Measurements from ENCODE around the gene RSL24D1. TPM values are rescaled to one million over a fixed set of nuclear protein-coding genes. Genes with fewer than 3 reads are reported as not detected.

Gene RSL24D1
- total and polyA plus RNA-seq, 7 donors, result 37.9 to 73.7 (median 60.3) TPM

DNA sequence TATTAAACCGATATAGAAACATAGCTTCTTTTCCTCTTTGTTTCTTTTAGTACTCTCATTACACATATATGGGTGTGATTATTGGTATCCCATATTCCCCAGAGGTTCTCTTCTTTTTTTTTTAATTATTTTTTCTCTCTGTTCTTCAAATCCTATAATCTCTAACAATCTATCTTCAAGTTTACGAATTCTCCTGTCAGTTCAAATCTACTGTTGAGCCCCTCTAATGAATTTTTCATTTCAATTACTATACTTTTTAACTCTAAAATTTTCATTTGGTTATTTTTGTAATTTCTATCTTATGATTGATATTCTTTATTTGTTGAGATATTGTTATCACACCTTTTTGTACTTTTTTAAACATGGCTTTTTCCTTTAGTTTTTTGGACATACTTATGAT lies 64.1 kb downstream of the RSL24D1 start:
- WGBS, 3 donors, result 91 to 94% (median 94%) methylated on average over 2 of the region's 2 CpGs
- TF ChIP-seq, protein P1, sequence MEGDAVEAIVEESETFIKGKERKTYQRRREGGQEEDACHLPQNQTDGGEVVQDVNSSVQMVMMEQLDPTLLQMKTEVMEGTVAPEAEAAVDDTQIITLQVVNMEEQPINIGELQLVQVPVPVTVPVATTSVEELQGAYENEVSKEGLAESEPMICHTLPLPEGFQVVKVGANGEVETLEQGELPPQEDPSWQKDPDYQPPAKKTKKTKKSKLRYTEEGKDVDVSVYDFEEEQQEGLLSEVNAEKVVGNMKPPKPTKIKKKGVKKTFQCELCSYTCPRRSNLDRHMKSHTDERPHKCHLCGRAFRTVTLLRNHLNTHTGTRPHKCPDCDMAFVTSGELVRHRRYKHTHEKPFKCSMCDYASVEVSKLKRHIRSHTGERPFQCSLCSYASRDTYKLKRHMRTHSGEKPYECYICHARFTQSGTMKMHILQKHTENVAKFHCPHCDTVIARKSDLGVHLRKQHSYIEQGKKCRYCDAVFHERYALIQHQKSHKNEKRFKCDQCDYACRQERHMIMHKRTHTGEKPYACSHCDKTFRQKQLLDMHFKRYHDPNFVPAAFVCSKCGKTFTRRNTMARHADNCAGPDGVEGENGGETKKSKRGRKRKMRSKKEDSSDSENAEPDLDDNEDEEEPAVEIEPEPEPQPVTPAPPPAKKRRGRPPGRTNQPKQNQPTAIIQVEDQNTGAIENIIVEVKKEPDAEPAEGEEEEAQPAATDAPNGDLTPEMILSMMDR (IDR thresholded peaks at IDR 0.05), result no peak
- H3K9me3 ChIP-seq, result peaks cover 15% of the 10 kb centered on the region
- no peaks in the 10 kb centered on the region for H3K27me3 ChIP-seq (ENCODE audit: insufficient read depth in 3 of 3, low read length in 2 of 3)
- H3K27ac ChIP-seq, result no peak overlapping the region
- ATAC-seq (no peak), DNase-seq (no peak)
- no peaks in the 10 kb centered on the region for H3K36me3 ChIP-seq (ENCODE audit: insufficient read depth in 1 of 2, low read depth in 1 of 2)
- no peak overlapping the region for H3K4me3 ChIP-seq
- H3K4me1 ChIP-seq, result no peaks in the 10 kb centered on the region
- intact Hi-C loops (cut with DNase I), result no loop called here

Other genes with a start within 250 kb of the RSL24D1 start
- 1 to 10 TPM; 2.1 to 4.0 (median 2.6) TPM for gene RAB27A, start 92.9 kb upstream of the RSL24D1 start, total RNA-seq
- gene RAB27A, start 92.9 kb upstream of the RSL24D1 start, polyA plus RNA-seq, result 1 to 10 TPM; 1.2 to 5.4 (median 1.7) TPM
- 1 to 10 TPM; 3.5 to 7.6 (median 6.1) TPM for gene PIGBOS1, start 122.2 kb upstream of the RSL24D1 start, total RNA-seq
- 10 to 100 TPM; 10.7 to 21.3 (median 21.3) TPM for gene PIGBOS1, start 122.2 kb upstream of the RSL24D1 start, polyA plus RNA-seq
- gene PIGB, start 122.3 kb upstream of the RSL24D1 start, total RNA-seq, result 1 to 10 TPM; 1.0 to 1.8 (median 1.2) TPM
- gene PIGB, start 122.3 kb upstream of the RSL24D1 start, polyA plus RNA-seq, result 1 to 10 TPM in 2 of 3 donors, under 1 TPM in 1; 0.57 to 1.9 (median 1.6) TPM
- 100 to 1,000 TPM in 1 of 4 donors, 10 to 100 TPM in 3; 63.5 to 112 (median 82.8) TPM for gene CCPG1, start 211.4 kb upstream of the RSL24D1 start, total RNA-seq
- 10 to 100 TPM; 28.3 to 88.9 (median 40.2) TPM for gene CCPG1, start 211.4 kb upstream of the RSL24D1 start, polyA plus RNA-seq
- gene PIERCE2, start 211.6 kb upstream of the RSL24D1 start, total RNA-seq, result 10 to 100 TPM in 1 of 4 donors, 1 to 10 TPM in 3; 2.5 to 10.7 (median 4.6) TPM
- 10 to 100 TPM in 1 of 3 donors, 1 to 10 TPM in 2; 6.1 to 15.0 (median 8.7) TPM for gene PIERCE2, start 211.6 kb upstream of the RSL24D1 start, polyA plus RNA-seq